Measurements from ENCODE around the gene TRHDE.

DNA sequence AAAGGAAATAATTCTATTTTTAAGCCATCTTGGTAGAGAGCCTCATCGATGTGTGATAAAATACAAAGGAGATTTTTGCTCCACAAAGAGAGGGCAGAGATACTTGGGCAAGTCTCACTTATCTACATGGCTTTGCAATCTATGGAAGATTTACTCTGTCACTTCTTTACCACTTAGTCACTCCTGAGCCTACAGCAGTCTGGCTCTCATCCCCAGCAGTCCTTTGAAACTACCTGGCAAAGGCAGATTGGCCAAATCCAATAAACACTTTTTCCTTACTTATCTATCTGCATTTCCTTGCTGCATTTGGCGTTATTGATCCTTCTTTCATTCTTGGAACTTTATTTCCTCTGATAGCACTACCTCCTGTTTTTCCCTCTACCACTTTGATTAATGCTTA, 170.0 kb downstream of the TRHDE start:
- TF ChIP-seq XRCC5 (optimal IDR thresholded peaks at IDR 0.05; ENCODE audit: low read length) (no peak), ZNF547 (CRISPR knock-in tag; IDR thresholded peaks at IDR 0.05) (no peak), HDAC2 (CRISPR knock-in tag; IDR thresholded peaks at IDR 0.05) (no peak), ZBTB8A (CRISPR knock-in tag; IDR thresholded peaks at IDR 0.05; ENCODE audit: borderline replicate concordance, low read depth) (no peak), NR3C1 (CRISPR knock-in tag; IDR thresholded peaks at IDR 0.05) (no peak)
- TF ChIP-seq, protein P1, sequence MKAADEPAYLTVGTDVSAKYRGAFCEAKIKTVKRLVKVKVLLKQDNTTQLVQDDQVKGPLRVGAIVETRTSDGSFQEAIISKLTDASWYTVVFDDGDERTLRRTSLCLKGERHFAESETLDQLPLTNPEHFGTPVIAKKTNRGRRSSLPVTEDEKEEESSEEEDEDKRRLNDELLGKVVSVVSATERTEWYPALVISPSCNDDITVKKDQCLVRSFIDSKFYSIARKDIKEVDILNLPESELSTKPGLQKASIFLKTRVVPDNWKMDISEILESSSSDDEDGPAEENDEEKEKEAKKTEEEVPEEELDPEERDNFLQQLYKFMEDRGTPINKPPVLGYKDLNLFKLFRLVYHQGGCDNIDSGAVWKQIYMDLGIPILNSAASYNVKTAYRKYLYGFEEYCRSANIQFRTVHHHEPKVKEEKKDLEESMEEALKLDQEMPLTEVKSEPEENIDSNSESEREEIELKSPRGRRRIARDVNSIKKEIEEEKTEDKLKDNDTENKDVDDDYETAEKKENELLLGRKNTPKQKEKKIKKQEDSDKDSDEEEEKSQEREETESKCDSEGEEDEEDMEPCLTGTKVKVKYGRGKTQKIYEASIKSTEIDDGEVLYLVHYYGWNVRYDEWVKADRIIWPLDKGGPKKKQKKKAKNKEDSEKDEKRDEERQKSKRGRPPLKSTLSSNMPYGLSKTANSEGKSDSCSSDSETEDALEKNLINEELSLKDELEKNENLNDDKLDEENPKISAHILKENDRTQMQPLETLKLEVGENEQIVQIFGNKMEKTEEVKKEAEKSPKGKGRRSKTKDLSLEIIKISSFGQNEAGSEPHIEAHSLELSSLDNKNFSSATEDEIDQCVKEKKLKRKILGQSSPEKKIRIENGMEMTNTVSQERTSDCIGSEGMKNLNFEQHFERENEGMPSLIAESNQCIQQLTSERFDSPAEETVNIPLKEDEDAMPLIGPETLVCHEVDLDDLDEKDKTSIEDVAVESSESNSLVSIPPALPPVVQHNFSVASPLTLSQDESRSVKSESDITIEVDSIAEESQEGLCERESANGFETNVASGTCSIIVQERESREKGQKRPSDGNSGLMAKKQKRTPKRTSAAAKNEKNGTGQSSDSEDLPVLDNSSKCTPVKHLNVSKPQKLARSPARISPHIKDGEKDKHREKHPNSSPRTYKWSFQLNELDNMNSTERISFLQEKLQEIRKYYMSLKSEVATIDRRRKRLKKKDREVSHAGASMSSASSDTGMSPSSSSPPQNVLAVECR (CRISPR knock-in tag; IDR thresholded peaks at IDR 0.05; ENCODE audit: borderline replicate concordance): no peak
